AG09319 (cell line): ENCODE measurements around the gene RIPK1.

ENCODE experiments used
- DNase-seq: peaks from one replicate; pipeline ENCODE4 v3.0.0-alpha.2; 2010; ENCODE audit warnings: low read depth; ENCODE audit errors: extremely low read depth
- TF ChIP-seq, protein P1 (sequence below): IDR thresholded peaks from 2 replicates; pipeline ENCODE4 v1.5.1; 2011; ENCODE audit warnings: low read depth, mild to moderate bottlenecking, inconsistent platforms, low read length, moderate library complexity

Gene RIPK1

DNA sequence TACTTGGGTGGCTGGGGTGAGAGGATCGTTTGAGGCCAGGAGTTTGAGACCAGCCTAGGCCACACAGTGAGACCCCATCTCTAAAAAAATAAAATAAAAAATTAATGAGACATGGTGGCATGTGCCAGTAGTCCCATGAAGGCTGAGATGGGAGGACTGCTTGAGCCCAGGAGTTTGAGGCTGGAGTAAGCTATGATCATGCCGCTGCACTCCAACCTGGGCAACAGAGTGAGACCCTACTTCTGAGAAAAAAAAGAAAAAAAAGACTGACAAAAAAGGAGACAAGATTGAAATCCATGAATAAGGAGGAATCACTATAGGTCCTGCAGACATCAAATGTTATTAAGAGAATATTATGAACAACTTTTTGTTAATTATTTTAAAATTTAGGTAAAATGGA is 26.5 kb downstream of the RIPK1 start:
- TF ChIP-seq, protein P1, sequence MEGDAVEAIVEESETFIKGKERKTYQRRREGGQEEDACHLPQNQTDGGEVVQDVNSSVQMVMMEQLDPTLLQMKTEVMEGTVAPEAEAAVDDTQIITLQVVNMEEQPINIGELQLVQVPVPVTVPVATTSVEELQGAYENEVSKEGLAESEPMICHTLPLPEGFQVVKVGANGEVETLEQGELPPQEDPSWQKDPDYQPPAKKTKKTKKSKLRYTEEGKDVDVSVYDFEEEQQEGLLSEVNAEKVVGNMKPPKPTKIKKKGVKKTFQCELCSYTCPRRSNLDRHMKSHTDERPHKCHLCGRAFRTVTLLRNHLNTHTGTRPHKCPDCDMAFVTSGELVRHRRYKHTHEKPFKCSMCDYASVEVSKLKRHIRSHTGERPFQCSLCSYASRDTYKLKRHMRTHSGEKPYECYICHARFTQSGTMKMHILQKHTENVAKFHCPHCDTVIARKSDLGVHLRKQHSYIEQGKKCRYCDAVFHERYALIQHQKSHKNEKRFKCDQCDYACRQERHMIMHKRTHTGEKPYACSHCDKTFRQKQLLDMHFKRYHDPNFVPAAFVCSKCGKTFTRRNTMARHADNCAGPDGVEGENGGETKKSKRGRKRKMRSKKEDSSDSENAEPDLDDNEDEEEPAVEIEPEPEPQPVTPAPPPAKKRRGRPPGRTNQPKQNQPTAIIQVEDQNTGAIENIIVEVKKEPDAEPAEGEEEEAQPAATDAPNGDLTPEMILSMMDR: no peak
- DNase-seq: no peak

DNA sequence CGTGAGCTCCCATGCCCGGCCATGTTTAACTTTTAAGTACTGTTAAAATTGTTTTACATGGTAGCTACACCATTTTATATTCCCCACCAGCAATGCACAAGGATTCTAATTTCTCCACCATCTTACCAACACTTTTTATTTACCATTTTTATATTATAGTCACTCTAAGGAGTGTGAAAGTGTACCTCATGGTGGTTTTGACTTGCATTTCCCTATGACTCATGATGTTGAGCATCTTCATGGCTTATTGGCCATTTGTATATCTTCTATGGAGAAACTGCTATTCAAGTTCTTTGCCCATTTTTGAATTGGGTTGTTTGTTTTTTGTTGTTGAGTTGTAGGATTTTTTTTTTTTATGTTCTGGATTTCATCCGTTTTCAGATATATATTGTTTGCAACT is 34.6 kb downstream of the RIPK1 start:
- TF ChIP-seq, protein P1: no peak

DNA sequence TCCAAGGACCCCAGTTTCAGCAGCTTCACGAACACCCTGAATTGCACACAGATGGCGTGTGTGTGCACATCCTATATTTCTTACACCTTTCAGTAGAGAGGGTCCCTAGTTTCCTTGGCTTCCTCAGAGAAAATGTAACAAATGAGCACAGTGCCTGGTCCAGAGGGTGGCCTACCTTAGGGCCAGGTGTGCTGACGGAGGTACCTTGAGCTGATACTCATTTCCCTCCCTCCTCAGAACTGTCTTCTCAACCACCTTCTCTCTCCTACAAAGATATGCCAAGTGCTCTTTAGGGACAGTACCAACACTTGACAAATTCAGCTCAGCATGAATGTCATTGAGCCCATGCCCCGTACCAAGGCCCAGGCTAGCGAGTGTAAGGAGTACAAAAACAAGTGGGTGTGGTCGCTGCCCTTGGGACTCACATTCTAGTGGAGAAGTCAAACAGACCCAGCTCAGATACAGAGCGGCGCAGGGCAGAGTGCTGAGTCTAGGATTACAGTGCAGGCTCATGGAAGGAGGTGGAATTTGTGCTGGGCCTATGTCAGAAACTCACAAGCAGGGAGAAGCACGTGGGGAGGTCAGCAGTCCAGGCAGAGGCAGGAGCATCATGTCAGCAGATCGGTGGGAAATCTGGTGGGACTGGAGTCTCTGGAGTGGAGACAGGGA is 40.6 kb downstream of the RIPK1 start:
- TF ChIP-seq, protein P1: no peak
- DNase-seq: no peak

More for the DNA sequence above, 34.6 kb downstream of the RIPK1 start:
- DNase-seq: no peak

DNA sequence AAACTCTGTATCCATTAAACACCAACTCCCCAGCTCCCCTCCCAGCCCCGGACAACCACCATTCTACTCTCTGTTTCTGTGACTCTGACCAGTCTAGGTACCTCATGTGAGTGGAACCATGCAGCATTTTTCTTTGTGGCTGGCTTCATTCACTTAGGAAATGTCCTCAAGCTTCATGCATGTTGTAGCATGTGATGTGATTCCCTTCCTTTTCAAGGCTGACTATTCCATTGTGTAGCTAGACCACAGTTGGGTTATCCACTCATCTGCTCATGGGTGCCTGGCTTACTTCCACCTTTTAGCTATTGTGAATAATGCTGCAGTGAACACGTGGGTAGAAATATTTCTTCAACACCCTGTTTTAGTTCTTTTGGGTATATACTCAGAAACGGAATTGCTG is 41.5 kb downstream of the RIPK1 start:
- DNase-seq: no peak
- TF ChIP-seq, protein P1: no peak

DNA sequence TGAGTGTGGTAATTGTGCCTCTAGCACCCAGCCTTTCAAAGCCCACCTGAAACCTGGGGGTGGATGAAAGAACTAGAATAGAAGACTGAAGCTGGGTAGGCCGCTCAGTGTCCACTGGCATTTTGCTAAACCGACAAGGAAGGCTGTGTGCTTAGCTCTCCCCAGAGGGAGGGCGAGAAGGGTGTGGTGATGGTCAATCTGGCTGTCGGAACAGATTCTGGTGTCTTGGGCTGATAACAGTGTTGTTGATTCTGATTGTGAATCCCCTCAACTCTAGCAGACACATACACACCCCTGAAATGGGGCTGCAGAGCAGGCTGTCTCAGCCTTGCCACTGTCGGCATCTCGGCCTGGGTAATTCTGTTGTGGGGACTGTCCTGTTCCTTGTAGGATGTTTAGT is 46.1 kb downstream of the RIPK1 start:
- DNase-seq: no peak
- TF ChIP-seq, protein P1: no peak

DNA sequence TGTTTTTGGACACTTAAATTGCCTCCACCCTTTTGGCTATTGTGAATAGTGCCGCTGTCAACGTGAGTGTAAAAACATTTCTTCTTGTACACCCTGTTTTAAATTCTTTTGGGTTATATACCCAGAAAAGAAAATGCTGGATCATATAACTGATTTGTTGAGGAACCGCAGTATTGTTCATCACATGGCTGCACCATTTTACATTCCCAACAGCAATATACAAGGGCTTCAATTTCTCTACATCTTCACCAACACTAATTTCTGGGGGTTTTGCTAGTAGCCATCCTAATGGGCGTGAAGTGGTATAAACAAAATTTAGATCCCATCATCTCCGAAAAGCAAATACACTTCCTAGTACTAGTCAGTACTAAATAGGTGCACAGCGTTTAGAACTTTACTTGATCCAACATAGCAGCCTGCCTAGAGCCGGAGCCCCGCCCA is 49.6 kb downstream of the RIPK1 start:
- no peak for DNase-seq
- TF ChIP-seq, protein P1: no peak

DNA sequence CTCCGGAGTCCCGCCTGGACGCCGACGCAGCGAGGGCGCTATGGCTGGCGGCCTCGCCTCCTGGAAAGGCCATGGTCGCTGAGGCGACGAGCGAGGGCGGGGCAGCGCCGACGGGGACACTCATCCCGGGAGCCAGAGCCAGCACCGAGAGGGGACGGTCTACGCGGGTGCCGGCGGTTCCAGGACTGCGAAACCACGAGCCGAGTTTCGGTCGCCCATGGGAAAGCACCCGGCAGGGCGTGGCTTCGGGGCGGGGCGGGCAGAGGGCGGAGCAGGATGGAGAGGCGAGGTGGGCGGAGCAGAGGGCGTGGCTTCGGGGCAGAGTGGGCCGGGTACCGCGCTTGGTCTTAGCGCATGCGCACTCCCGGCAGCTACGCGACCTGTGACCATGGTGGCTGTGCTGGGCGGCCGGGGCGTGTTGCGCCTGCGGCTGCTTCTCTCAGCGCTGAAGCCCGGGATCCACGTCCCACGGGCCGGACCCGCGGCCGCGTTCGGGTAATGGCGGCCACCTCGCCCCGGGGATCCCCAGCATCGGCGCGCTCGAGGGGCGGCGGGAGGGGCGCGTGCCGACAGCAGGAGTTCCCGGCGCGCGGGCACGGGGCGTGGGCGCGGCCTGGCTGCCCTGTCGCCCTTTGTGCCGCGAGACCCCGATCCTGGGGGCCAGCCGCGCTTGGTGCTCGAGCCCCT is 50.2 kb downstream of the RIPK1 start, which contains the start of gene BPHL:
Gene BPHL (plus strand): TSS at position 359 of the 687 bp plus-strand sequence. CDS start 30 bp downstream, at position 389.
- TF ChIP-seq, protein P1: no peak
- DNase-seq: peak; percentile 78
